BE2C (cell line): ENCODE results near the gene SYNE1.

Source experiments
- DNase-seq: peaks from one replicate; pipeline ENCODE4 v3.0.0-alpha.2; 2020
- H3K27me3 ChIP-seq: fragments of 250-450 bp; sonication (Bioruptor Pico); 2 replicates; pipeline ENCODE4 v1.5.1; 2020; ENCODE audit warnings: mild to moderate bottlenecking
- H3K36me3 ChIP-seq: fragments of 250-450 bp; sonication (Bioruptor Pico); 2 replicates; pipeline ENCODE4 v1.5.1; 2020; ENCODE audit warnings: mild to moderate bottlenecking
- H3K4me1 ChIP-seq: fragments of 250-450 bp; sonication (Bioruptor Pico); 2 replicates; pipeline ENCODE4 v1.5.1; 2020
- H3K4me3 ChIP-seq: 2 replicates; pipeline ENCODE4 v1.5.1; 2011; ENCODE audit warnings: low read depth, low read length
- H3K9me3 ChIP-seq: fragments of 250-450 bp; sonication (Bioruptor Pico); 2 replicates; pipeline ENCODE4 v1.5.1; 2020
- TF ChIP-seq, protein P1 (sequence below): IDR thresholded peaks from 2 replicates; pipeline ENCODE4 v1.5.1; 2012; ENCODE audit warnings: mild to moderate bottlenecking, low read depth, low read length

The SYNE1 gene

DNA sequence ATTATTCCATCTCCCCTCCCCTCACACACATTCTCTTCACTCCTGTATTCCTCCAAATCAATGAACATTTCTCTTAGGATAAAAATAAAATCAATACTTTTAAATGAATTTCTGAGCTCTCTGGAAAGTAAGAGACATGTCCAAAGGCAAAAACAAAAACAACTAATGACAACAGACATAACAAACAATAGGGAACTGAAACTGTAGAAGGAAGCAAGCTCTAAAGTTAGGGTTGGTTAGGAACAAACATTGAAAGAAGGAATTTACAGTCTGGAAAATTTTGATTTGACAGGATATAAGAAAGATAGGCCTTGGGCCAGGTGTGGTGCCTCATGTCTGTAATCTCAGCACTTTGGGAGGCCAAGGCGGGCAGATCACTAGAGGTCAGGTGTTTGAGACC lies 43.0 kb upstream of the SYNE1 start:
- no peaks in the 10 kb centered on the region for H3K36me3 ChIP-seq
- H3K4me1 ChIP-seq = no peaks in the 10 kb centered on the region
- TF ChIP-seq, protein P1, sequence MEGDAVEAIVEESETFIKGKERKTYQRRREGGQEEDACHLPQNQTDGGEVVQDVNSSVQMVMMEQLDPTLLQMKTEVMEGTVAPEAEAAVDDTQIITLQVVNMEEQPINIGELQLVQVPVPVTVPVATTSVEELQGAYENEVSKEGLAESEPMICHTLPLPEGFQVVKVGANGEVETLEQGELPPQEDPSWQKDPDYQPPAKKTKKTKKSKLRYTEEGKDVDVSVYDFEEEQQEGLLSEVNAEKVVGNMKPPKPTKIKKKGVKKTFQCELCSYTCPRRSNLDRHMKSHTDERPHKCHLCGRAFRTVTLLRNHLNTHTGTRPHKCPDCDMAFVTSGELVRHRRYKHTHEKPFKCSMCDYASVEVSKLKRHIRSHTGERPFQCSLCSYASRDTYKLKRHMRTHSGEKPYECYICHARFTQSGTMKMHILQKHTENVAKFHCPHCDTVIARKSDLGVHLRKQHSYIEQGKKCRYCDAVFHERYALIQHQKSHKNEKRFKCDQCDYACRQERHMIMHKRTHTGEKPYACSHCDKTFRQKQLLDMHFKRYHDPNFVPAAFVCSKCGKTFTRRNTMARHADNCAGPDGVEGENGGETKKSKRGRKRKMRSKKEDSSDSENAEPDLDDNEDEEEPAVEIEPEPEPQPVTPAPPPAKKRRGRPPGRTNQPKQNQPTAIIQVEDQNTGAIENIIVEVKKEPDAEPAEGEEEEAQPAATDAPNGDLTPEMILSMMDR = no peak
- no peaks in the 10 kb centered on the region; the same call in 1 of the 2 replicates for H3K27me3 ChIP-seq
- no peak overlapping the region for H3K4me3 ChIP-seq
- DNase-seq = no peak
- H3K9me3 ChIP-seq = no peaks in the 10 kb centered on the region

DNA sequence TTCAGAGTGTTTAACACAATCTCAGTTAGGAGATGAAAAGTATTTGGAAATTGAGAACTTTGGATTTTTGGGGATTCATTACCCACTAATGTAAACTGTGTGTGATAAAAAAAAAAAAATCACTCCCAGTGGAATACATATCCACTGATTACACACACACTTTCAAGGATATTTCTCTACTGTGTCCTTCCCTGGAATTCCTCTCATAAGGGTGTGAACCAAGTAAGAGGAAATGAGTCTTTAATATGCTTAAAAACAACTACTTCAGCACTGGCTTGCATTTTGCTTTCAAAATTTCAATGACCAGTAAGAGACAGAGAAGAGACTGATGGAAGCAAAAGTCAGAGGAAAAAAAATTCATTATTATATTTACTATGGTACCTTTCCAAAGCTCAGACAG lies 36.1 kb upstream of the SYNE1 start:
- Histone ChIP-seq H3K4me1 (peaks cover 12% of the 10 kb centered on the region), H3K9me3 (no peaks in the 10 kb centered on the region), H3K27me3 (no peaks in the 10 kb centered on the region), H3K4me3 (no peak overlapping the region), H3K36me3 (no peaks in the 10 kb centered on the region)
- DNase-seq = no peak
- TF ChIP-seq, protein P1 = no peak

DNA sequence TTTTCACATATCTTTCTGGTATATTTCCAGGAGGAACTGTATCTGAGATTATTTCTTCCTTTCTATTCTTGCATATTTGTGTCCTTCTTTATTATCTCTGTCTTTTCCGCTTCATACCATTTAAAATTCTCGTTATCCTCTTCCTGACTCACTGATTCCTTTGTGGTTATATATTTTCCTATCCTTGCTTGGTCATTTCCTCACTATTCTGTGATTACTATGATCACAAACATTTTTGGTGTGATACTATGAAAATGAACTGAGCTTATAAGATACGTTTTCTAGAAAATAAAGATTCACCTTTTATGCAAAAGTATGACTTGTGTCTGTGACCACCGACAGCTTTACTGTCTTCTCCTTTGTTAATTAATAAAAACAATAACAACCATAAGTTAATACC lies 34.0 kb upstream of the SYNE1 start:
- no peak for DNase-seq
- no peak overlapping the region for H3K4me3 ChIP-seq
- H3K4me1 ChIP-seq = peaks cover 12% of the 10 kb centered on the region
- no peaks in the 10 kb centered on the region for H3K36me3 ChIP-seq
- TF ChIP-seq, protein P1 = no peak
- peaks cover 3% of the 10 kb centered on the region; the same call in 1 of the 2 replicates for H3K27me3 ChIP-seq
- no peaks in the 10 kb centered on the region for H3K9me3 ChIP-seq

DNA sequence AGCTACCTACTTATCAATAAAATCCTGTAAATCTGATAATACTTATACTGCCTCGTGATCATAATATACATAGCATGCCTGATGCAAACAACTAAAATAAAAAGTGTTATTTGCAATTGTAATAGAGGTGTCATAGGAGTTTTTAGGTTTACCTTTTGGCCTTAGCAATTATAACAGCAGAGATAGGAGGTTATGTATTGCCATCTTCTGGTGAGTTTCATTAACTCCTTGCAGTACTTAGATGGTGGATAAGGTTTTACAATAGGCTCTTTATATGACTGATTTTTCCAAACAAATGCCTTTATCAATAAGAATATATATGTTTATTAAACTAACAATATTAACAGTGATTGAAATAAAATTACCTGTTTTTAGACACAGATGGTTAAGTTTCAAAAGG lies 32.7 kb upstream of the SYNE1 start:
- H3K27me3 ChIP-seq = peaks cover 14% of the 10 kb centered on the region
- H3K9me3 ChIP-seq = no peaks in the 10 kb centered on the region
- no peak for DNase-seq
- TF ChIP-seq, protein P1 = peak; percentile 38
- H3K4me3 ChIP-seq = no peak overlapping the region
- H3K4me1 ChIP-seq = peaks cover 12% of the 10 kb centered on the region
- H3K36me3 ChIP-seq = no peaks in the 10 kb centered on the region

DNA sequence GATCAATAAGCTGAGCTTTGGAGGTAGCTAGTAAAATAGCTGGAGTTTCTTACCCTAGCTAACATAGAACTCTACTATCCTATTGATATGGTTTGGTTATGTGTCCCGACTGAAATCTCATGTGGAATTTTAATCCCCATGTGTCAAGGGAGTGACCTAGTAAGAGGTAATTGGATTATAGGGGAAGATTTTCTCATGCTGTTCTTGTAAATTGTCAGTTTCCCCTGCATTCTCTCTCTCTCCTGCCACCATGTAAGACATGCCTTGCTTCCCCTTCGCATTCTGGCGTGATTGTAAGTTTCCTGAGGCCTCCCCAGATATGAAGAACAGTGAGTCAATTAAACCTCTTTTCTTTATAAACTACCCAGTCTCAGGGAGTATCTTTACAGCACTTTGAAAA lies 24.6 kb upstream of the SYNE1 start:
- Histone ChIP-seq H3K9me3 (no peaks in the 10 kb centered on the region), H3K36me3 (no peaks in the 10 kb centered on the region), H3K4me1 (no peaks in the 10 kb centered on the region), H3K27me3 (peaks cover 20% of the 10 kb centered on the region), H3K4me3 (no peak overlapping the region)
- no peak for DNase-seq
- TF ChIP-seq, protein P1 = no peak

DNA sequence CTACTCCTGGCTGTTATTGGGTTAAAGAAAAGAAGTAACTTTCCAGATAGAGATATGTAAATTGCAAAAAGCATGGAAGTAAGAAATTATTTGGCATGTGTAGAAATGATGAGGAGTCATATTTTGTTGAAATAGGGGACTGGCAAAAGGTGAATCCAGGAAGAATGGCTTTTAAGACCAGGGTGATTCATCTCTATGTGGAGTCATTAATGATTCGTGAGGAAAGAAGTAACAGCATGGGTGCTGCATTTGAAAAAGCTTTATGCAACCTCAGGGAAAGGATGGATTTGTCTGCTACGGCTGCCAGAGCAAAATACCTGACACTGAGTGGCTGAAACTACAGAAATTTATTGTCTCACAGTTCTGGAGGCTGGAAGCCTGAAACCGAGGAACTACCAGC lies 14.8 kb upstream of the SYNE1 start:
- no peaks in the 10 kb centered on the region for H3K36me3 ChIP-seq

More for the DNA sequence above, 14.8 kb upstream of the SYNE1 start:
- Histone ChIP-seq H3K4me1 (no peaks in the 10 kb centered on the region), H3K27me3 (peaks cover 6% of the 10 kb centered on the region; the same call in 1 of the 2 replicates), H3K4me3 (no peak overlapping the region), H3K9me3 (no peaks in the 10 kb centered on the region)
- no peak for DNase-seq
- TF ChIP-seq, protein P1 = no peak
